HepG2 (cell line): ENCODE results near the gene EPC2. TPM values are rescaled to one million over a fixed set of nuclear protein-coding genes. Genes with fewer than 3 reads are reported as not detected.

Experiments
- ATAC-seq: fragments of 200-7000 bp; cut with Tn5 transposase; 3 replicates; pipeline ENCODE4 v1.9.1; 2020; ENCODE audit warnings: mild to moderate bottlenecking, moderate library complexity
- BruUV-seq: library from RNA; stranded (reverse); fragments of 400-500 nt; replicated peaks from 2 replicates; lab custom pipeline; 2021; lab: Mats Ljungman, UMichigan
- CTCF ChIA-PET: fragments of 300-600 bp; formaldehyde crosslinking; extraction: SDS; loops from one replicate; lab custom pipeline; 2021; ENCODE audit warnings: low total read pairs, inconsistent platforms, low intra/inter-chr PET ratio; lab: Yijun Ruan, JAX
- POLR2A ChIA-PET: fragments of 350-600 bp; sonication (Branson Sonifier 250); formaldehyde crosslinking; loops from one replicate; lab custom pipeline; 2020; ENCODE audit warnings: antibody characterized with exemption, inconsistent platforms; lab: Yijun Ruan, JAX
- DNase-seq: peaks from one replicate; pipeline ENCODE4 v3.0.0-alpha.2; 2015; ENCODE audit warnings: low spot score
- FAIRE-seq: peaks from 3 replicates; lab custom pipeline; 2011; peaks lifted over from hg19 to GRCh38; lab: Jason Lieb, UNC
- H2AFZ ChIP-seq: one replicate; pipeline ENCODE4 v1.6.1; 2011; ENCODE audit warnings: low read length, inconsistent platforms
- H3K27ac ChIP-seq: fragments of 300-600 bp; 3 replicates; pipeline ENCODE4 v1.8.0; 2011; ENCODE audit warnings: mixed run types, mild to moderate bottlenecking, mixed read lengths, low read length, inconsistent platforms; ENCODE audit not compliant: insufficient read depth; ENCODE audit errors: extremely low read length
- H3K27me3 ChIP-seq, 2 experiments: fragments of 200-600 bp in 1 of 2; 2 replicates in 1 of 2; 3 replicates in 1 of 2; pipeline versions ENCODE4 v1.6.0 to v1.8.0; 2011; ENCODE audit warnings: low read length in 2 of 2, mild to moderate bottlenecking in 2 of 2, moderate library complexity in 2 of 2, inconsistent platforms in 1 of 2; ENCODE audit not compliant: insufficient read depth in 2 of 2, control insufficient read depth in 1 of 2
- H3K36me3 ChIP-seq, 2 experiments: fragments of 200-600 bp in 1 of 2; replicated peaks in 1 of 2; 2 replicates in 1 of 2; 3 replicates in 1 of 2; pipeline versions ENCODE4 v1.5.1 to v1.8.0; 2011; ENCODE audit warnings: low read length in 2 of 2, inconsistent platforms in 1 of 2; ENCODE audit not compliant: insufficient read depth in 2 of 2, control insufficient read depth in 1 of 2
- H3K4me1 ChIP-seq: 2 replicates; pipeline ENCODE4 v1.5.1; 2012; ENCODE audit warnings: low read length, inconsistent platforms; ENCODE audit not compliant: insufficient read depth
- H3K4me2 ChIP-seq: 2 replicates; pipeline ENCODE4 v1.6.0; 2011; ENCODE audit warnings: low read depth, low read length, inconsistent platforms
- H3K4me3 ChIP-seq, 3 experiments: fragments of 200-600 bp in 1 of 3; sonication (generic), shearing (Covaris generic) in 1 of 3; replicated peaks in 1 of 3; 2 replicates each; pipeline ENCODE4 v1.5.1; 2011 to 2016; ENCODE audit warnings: low read length in 3 of 3, inconsistent platforms in 2 of 3, low read depth in 2 of 3, mild to moderate bottlenecking in 2 of 3, control low read depth in 1 of 3, mixed read lengths in 1 of 3; ENCODE audit not compliant: insufficient read depth in 1 of 3
- H3K79me2 ChIP-seq: one replicate; pipeline ENCODE4 v1.6.1; 2011; ENCODE audit warnings: low read length, inconsistent platforms; ENCODE audit not compliant: insufficient read depth
- H3K9ac ChIP-seq: 2 replicates; pipeline ENCODE4 v1.6.0; 2011; ENCODE audit warnings: mild to moderate bottlenecking, low read depth, low read length, inconsistent platforms; ENCODE audit not compliant: insufficient read depth
- H3K9me3 ChIP-seq: 2 replicates; pipeline ENCODE4 v1.5.1; 2012; ENCODE audit warnings: mild to moderate bottlenecking, low read length
- H4K20me1 ChIP-seq: 2 replicates; pipeline ENCODE4 v1.6.0; 2011; ENCODE audit warnings: inconsistent platforms, mild to moderate bottlenecking, low read length, moderate library complexity; ENCODE audit not compliant: insufficient read depth
- BORCS8-MEF2B ChIP-seq: sonication (generic); formaldehyde crosslinking; IDR thresholded peaks from 2 replicates; pipeline ENCODE4 v1.8.0; 2022; ENCODE audit warnings: mild to moderate bottlenecking, missing genetic modification reagents
- DNMT1 ChIP-seq: sonication (generic); formaldehyde crosslinking; IDR thresholded peaks from 2 replicates; pipeline ENCODE4 v1.5.1; 2020; ENCODE audit warnings: mild to moderate bottlenecking, missing genetic modification reagents
- SP5 ChIP-seq: IDR thresholded peaks from 2 replicates; pipeline ENCODE4 v1.6.1; 2016; ENCODE audit warnings: low read depth, borderline replicate concordance
- TAF1 ChIP-seq: sonication (generic); formaldehyde crosslinking; IDR thresholded peaks from 2 replicates; pipeline ENCODE4 v1.4.0; 2020; ENCODE audit warnings: missing genetic modification reagents
- TP53 ChIP-seq: sonication (generic); formaldehyde crosslinking; conservative IDR thresholded peaks from 2 replicates; pipeline ENCODE4 v1.4.0; 2020; ENCODE audit warnings: missing genetic modification reagents
- ZNF3 ChIP-seq: IDR thresholded peaks from 2 replicates; pipeline ENCODE4 v1.7.0; 2017; ENCODE audit warnings: inconsistent platforms
- ZNF331 ChIP-seq: sonication (generic); formaldehyde crosslinking; IDR thresholded peaks from 2 replicates; pipeline ENCODE4 v1.4.0; 2020; ENCODE audit warnings: missing genetic modification reagents
- ZNF430 ChIP-seq: sonication (generic); formaldehyde crosslinking; IDR thresholded peaks from 2 replicates; pipeline ENCODE4 v1.9.0; 2021; ENCODE audit warnings: mild to moderate bottlenecking, missing genetic modification reagents
- ZNF547 ChIP-seq: sonication (generic); formaldehyde crosslinking; IDR thresholded peaks from 2 replicates; pipeline ENCODE4 v1.5.1; 2020; ENCODE audit warnings: mild to moderate bottlenecking, missing genetic modification reagents
- WGBS: methylation state at CpG from one replicate; pipeline ENCODE4 v1.1.6; 2017; ENCODE audit warnings: low lambda C conversion rate; 5-methylcytosine and 5-hydroxymethylcytosine counted together
- in situ Hi-C: cut with HindIII; loops from 2 replicates; pipeline ENCODE4 v1.10.0; 2017; ENCODE audit warnings: low pct_unique_long_range_greater_than_20kb; ENCODE audit not compliant: extremely low pct_ligation_motif_present
- intact Hi-C: fragments of 100-400 bp; cut with micrococcal nuclease; formaldehyde crosslinking; loops from one replicate; pipeline ENCODE4 v1.10.0; 2022; ENCODE audit not compliant: unreplicated experiment
- polyA plus RNA-seq, 8 experiments: library from polyadenylated mRNA; depleted of rRNA in 3 of 8; stranded (reverse) in 7 of 8; unstranded in 1 of 8; fragments of >200 nt; fragmentation: Illumina TruSeq in 4 of 8; extraction: Trizol in 4 of 8; gene quantifications; 2 replicates each; pipeline versions ENCODE4 v1.2.1 to v1.2.3, GENCODE V29; 2011 to 2016; ENCODE audit warnings: low read depth in 4 of 8, missing spikeins in 1 of 8, mixed read lengths in 1 of 8; ENCODE audit not compliant: insufficient read depth in 1 of 8
- total RNA-seq, 5 experiments: library from RNA; depleted of rRNA; stranded (reverse); fragments of >200 nt; fragmentation: Illumina TruSeq; extraction: Trizol; gene quantifications; 2 replicates each; pipeline ENCODE4 v1.2.3, GENCODE V29; 2016; ENCODE audit warnings: low read depth in 1 of 5
- TF ChIP-seq, protein P1 (sequence below): sonication (generic); formaldehyde crosslinking; IDR thresholded peaks from 2 replicates; pipeline ENCODE4 v1.9.0; 2021; ENCODE audit warnings: mild to moderate bottlenecking, missing genetic modification reagents
- TF ChIP-seq, protein P2 (sequence below): sonication (generic); formaldehyde crosslinking; IDR thresholded peaks from 2 replicates; pipeline ENCODE4 v1.4.0; 2020; ENCODE audit warnings: missing genetic modification reagents, borderline replicate concordance

Gene EPC2
- total and polyA plus RNA-seq, 2 of the 13 experiments (the other 11 are each of a cell fraction or from before 2014, with no cell fraction given) = 20.5 to 22.0 TPM

DNA sequence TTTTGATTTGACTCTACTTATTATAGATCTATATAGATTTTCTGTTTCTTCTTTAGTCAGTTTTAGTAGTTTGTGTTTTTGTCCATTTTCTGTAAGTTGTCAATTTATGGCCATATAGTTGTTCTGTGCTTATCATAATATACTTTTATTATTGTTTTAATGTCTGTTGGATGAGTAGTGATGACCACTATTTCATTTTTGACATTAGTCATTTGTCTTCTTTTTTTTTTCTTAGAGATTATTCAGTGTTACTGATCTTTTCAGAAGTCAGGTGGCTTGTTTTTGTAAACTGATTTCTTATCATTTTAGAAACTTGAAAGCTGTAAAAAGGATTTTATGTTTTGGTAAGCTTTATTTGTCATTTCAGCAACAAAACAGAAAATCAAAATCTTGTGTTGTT is 57.3 kb downstream of the EPC2 start:
- H3K9me3 ChIP-seq = peaks cover 22% of the 10 kb centered on the region
- no peak overlapping the region for H2AFZ ChIP-seq
- no peak for ATAC-seq
- no peaks in the 10 kb centered on the region for H3K4me1 ChIP-seq
- H3K36me3 ChIP-seq = peaks cover 6 to 18% of the 10 kb centered on the region in 2 experiments; a peak in 4 of 5 replicates
- CTCF ChIA-PET = no interaction called here
- no TSS peak for BruUV-seq
- H3K79me2 ChIP-seq = peaks cover 8% of the 10 kb centered on the region
- in situ Hi-C loops = no loop called here
- POLR2A ChIA-PET = no interaction called here
- no peaks in the 10 kb centered on the region for H4K20me1 ChIP-seq
- H3K9ac ChIP-seq = no peak overlapping the region
- no peak for DNase-seq
- no peak for FAIRE-seq
- H3K4me2 ChIP-seq = no peak overlapping the region
- no peak overlapping the region for H3K4me3 ChIP-seq
- intact Hi-C loops = no loop called here
- no peaks in the 10 kb centered on the region for H3K27me3 ChIP-seq
- TF ChIP-seq ZNF547 (CRISPR knock-in tag) (no peak), TP53 (CRISPR knock-in tag) (no peak)
- H3K27ac ChIP-seq = no peak overlapping the region

DNA sequence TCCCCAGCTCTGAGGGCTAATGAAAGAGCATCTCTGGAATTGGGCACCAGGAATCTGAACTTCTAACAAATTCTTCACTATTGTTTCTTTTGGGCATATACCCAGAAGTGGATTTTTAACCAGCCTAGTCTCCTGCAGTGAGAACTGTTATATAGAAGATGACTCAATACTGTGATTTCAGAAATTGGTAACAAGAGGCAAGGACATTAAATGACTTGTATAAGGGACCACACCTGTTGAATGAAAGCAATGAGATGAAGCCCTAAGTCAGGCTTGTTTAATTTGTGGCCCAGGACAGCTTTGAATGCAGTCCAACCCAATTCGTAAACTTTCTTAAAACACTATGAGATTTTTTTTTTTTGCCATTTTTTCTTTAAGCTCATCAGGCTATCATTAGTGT is 57.9 kb downstream of the EPC2 start:
- H3K27me3 ChIP-seq = no peaks in the 10 kb centered on the region
- no peak overlapping the region for H3K9ac ChIP-seq
- no peaks in the 10 kb centered on the region for H4K20me1 ChIP-seq
- intact Hi-C loops (no loop called here), in situ Hi-C loops (no loop called here)
- no TSS peak for BruUV-seq
- ChIA-PET POLR2A (no interaction called here), CTCF (no interaction called here)
- no peak overlapping the region for H3K27ac ChIP-seq
- no peak overlapping the region for H3K4me2 ChIP-seq
- H3K4me3 ChIP-seq = no peak overlapping the region
- peaks cover 6 to 18% of the 10 kb centered on the region in 2 experiments; a peak in 4 of 5 replicates for H3K36me3 ChIP-seq
- H3K4me1 ChIP-seq = no peaks in the 10 kb centered on the region
- ATAC-seq (no peak), FAIRE-seq (no peak), DNase-seq (no peak)
- H3K9me3 ChIP-seq = peaks cover 22% of the 10 kb centered on the region
- H3K79me2 ChIP-seq = peaks cover 8% of the 10 kb centered on the region
- H2AFZ ChIP-seq = no peak overlapping the region
- WGBS = 91% methylated on average over 1 of the region's 1 CpG
- TF ChIP-seq ZNF430 (CRISPR knock-in tag) = no peak
- TF ChIP-seq BORCS8-MEF2B (CRISPR knock-in tag) = no peak
- no peak for TF ChIP-seq DNMT1
- TF ChIP-seq, protein P1, sequence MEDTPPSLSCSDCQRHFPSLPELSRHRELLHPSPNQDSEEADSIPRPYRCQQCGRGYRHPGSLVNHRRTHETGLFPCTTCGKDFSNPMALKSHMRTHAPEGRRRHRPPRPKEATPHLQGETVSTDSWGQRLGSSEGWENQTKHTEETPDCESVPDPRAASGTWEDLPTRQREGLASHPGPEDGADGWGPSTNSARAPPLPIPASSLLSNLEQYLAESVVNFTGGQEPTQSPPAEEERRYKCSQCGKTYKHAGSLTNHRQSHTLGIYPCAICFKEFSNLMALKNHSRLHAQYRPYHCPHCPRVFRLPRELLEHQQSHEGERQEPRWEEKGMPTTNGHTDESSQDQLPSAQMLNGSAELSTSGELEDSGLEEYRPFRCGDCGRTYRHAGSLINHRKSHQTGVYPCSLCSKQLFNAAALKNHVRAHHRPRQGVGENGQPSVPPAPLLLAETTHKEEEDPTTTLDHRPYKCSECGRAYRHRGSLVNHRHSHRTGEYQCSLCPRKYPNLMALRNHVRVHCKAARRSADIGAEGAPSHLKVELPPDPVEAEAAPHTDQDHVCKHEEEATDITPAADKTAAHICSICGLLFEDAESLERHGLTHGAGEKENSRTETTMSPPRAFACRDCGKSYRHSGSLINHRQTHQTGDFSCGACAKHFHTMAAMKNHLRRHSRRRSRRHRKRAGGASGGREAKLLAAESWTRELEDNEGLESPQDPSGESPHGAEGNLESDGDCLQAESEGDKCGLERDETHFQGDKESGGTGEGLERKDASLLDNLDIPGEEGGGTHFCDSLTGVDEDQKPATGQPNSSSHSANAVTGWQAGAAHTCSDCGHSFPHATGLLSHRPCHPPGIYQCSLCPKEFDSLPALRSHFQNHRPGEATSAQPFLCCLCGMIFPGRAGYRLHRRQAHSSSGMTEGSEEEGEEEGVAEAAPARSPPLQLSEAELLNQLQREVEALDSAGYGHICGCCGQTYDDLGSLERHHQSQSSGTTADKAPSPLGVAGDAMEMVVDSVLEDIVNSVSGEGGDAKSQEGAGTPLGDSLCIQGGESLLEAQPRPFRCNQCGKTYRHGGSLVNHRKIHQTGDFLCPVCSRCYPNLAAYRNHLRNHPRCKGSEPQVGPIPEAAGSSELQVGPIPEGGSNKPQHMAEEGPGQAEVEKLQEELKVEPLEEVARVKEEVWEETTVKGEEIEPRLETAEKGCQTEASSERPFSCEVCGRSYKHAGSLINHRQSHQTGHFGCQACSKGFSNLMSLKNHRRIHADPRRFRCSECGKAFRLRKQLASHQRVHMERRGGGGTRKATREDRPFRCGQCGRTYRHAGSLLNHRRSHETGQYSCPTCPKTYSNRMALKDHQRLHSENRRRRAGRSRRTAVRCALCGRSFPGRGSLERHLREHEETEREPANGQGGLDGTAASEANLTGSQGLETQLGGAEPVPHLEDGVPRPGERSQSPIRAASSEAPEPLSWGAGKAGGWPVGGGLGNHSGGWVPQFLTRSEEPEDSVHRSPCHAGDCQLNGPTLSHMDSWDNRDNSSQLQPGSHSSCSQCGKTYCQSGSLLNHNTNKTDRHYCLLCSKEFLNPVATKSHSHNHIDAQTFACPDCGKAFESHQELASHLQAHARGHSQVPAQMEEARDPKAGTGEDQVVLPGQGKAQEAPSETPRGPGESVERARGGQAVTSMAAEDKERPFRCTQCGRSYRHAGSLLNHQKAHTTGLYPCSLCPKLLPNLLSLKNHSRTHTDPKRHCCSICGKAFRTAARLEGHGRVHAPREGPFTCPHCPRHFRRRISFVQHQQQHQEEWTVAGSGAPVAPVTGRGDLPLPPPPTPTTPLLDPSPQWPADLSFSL (CRISPR knock-in tag) = no peak
- TF ChIP-seq ZNF331 = no peak
- no peak for TF ChIP-seq SP5 (CRISPR knock-in tag)
- TF ChIP-seq, protein P2, sequence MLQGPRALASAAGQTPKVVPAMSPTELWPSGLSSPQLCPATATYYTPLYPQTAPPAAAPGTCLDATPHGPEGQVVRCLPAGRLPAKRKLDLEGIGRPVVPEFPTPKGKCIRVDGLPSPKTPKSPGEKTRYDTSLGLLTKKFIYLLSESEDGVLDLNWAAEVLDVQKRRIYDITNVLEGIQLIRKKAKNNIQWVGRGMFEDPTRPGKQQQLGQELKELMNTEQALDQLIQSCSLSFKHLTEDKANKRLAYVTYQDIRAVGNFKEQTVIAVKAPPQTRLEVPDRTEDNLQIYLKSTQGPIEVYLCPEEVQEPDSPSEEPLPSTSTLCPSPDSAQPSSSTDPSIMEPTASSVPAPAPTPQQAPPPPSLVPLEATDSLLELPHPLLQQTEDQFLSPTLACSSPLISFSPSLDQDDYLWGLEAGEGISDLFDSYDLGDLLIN (CRISPR knock-in tag) = no peak
- no peak for TF ChIP-seq ZNF3 (CRISPR knock-in tag)
- no peak for TF ChIP-seq TAF1 (CRISPR knock-in tag)
